Tibial nerve (tissue), 4 donors: ENCODE results near the gene ENPP4. TPM values are rescaled to one million over a fixed set of nuclear protein-coding genes. Genes with fewer than 3 reads are reported as not detected.
"Not testable (repeated sequence)": the region's sequence is repeated elsewhere in the genome, so short reads cannot be mapped to it uniquely, and the experiment has no call there.

Experiments used
- DNase-seq, 2 donors: peaks; one replicate each; pipeline ENCODE4 v3.0.0-alpha.2; 2019; ENCODE audit warnings: low spot score in 2 of 2
- H3K27ac ChIP-seq, 4 donors: fragments of 200-600 bp; sonication (generic) in 3 of 4; one replicate each; pipeline ENCODE4 v1.5.1; 2017 to 2019; ENCODE audit warnings: mild to moderate bottlenecking in 1 of 4
- H3K27me3 ChIP-seq, 2 donors: fragments of 200-600 bp; sonication (generic) in 1 of 2; one replicate each; pipeline versions ENCODE4 v1.5.1 to v1.6.0; 2017 to 2019
- H3K36me3 ChIP-seq, 3 donors: fragments of 200-600 bp; sonication (generic); one replicate each; pipeline ENCODE4 v1.5.1; 2018 to 2019
- H3K4me1 ChIP-seq, 4 donors: fragments of 200-600 bp; sonication (generic) in 3 of 4; one replicate each; pipeline ENCODE4 v1.5.1; 2017 to 2019
- H3K4me3 ChIP-seq, 4 donors: fragments of 200-600 bp; sonication (generic) in 3 of 4; one replicate each; pipeline ENCODE4 v1.5.1; 2017 to 2019; ENCODE audit warnings: mild to moderate bottlenecking in 1 of 4, moderate library complexity in 1 of 4
- H3K9me3 ChIP-seq, 4 donors: fragments of 200-600 bp; sonication (generic) in 3 of 4; one replicate each; pipeline ENCODE4 v1.5.1; 2017 to 2019
- EP300 ChIP-seq, 2 donors: sonication (generic); formaldehyde crosslinking; IDR thresholded peaks; one replicate each; pipeline ENCODE4 v1.6.1; 2017; ENCODE audit warnings: antibody characterized with exemption in 2 of 2, mild to moderate bottlenecking in 1 of 2
- POLR2A ChIP-seq, 2 donors: fragments of 450-650 bp; IDR thresholded peaks; one replicate each; pipeline ENCODE4 v1.6.1; 2017; ENCODE audit warnings: antibody characterized with exemption in 2 of 2, mild to moderate bottlenecking in 2 of 2, moderate library complexity in 2 of 2
- WGBS, 2 donors: methylation state at CpG; one replicate each; pipeline ENCODE4 v1.1.5; 2018; 5-methylcytosine and 5-hydroxymethylcytosine counted together
- total RNA-seq, 4 donors: library from RNA; depleted of rRNA; stranded (reverse); fragments of >200 nt; gene quantifications; one replicate each; pipeline ENCODE4 v1.1.0, GENCODE V29; 2016
- TF ChIP-seq, protein P1 (sequence below), 5 experiments: fragments of 200-600 bp in 3 of 5; fragments of 450-650 bp in 2 of 5; sonication (generic) in 3 of 5; IDR thresholded peaks; one replicate each; pipeline ENCODE4 v1.5.1; 2016 to 2019; ENCODE audit warnings: antibody characterized with exemption in 5 of 5, mild to moderate bottlenecking in 3 of 5, moderate library complexity in 2 of 5

The ENPP4 gene, protein sequence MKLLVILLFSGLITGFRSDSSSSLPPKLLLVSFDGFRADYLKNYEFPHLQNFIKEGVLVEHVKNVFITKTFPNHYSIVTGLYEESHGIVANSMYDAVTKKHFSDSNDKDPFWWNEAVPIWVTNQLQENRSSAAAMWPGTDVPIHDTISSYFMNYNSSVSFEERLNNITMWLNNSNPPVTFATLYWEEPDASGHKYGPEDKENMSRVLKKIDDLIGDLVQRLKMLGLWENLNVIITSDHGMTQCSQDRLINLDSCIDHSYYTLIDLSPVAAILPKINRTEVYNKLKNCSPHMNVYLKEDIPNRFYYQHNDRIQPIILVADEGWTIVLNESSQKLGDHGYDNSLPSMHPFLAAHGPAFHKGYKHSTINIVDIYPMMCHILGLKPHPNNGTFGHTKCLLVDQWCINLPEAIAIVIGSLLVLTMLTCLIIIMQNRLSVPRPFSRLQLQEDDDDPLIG
- total RNA-seq = 10 to 100 TPM; 13.8 to 22.0 (median 18.9) TPM

DNA sequence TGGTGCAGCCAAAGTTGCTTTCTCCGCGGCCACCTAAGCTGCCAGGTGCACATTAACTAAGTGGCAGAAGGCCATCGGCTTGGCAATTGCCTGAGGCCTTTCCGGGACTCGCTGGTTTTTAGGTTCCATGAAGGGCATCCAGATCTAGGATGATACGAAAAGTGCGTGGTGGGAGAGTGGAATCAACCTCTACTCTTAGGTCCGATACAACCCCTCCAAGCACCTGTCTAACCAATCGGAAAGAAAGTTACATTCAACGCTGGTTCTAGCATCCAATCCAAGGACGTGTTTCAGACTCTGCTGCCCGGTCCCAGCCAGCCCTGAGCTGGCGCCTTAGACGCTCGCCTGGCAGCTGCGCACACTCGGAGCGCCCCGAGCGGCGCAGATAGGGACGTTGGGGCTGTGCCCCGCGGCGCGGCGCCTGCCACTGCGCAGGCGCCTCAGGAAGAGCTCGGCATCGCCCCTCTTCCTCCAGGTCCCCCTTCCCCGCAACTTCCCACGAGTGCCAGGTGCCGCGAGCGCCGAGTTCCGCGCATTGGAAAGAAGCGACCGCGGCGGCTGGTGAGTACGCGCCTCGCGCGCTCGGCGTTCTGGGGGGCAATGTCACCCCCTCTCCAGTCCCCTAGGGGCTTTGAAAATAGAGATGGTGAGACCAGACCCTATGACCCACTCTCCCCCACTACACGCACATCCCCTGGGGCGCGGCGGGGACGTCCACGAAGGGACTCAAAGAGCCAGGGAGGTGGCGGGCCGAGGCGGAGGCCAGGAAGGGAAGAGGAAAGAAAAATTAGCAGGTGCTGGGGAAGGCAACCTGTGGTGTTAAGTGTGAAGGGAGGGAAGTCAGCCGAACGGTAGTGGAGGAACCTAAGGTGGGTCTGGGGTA lies at the start of gene ENPP4:
Gene ENPP4, plus strand, starts transcription at position 361 of the 883 bp plus-strand sequence. CDS start 9,595 bp downstream, outside the sequence.
- peak within 1 kb of the TSS; percentile 77 to 87 (median 84) for H3K4me3 ChIP-seq
- peak within 1 kb of the TSS; percentile 80 to 89 (median 87) for H3K27ac ChIP-seq
- no peaks in the 10 kb centered on the region for H3K9me3 ChIP-seq
- peak; percentile 33 to 85 for TF ChIP-seq EP300 (IDR thresholded peaks at IDR 0.05)
- TF ChIP-seq, protein P1, sequence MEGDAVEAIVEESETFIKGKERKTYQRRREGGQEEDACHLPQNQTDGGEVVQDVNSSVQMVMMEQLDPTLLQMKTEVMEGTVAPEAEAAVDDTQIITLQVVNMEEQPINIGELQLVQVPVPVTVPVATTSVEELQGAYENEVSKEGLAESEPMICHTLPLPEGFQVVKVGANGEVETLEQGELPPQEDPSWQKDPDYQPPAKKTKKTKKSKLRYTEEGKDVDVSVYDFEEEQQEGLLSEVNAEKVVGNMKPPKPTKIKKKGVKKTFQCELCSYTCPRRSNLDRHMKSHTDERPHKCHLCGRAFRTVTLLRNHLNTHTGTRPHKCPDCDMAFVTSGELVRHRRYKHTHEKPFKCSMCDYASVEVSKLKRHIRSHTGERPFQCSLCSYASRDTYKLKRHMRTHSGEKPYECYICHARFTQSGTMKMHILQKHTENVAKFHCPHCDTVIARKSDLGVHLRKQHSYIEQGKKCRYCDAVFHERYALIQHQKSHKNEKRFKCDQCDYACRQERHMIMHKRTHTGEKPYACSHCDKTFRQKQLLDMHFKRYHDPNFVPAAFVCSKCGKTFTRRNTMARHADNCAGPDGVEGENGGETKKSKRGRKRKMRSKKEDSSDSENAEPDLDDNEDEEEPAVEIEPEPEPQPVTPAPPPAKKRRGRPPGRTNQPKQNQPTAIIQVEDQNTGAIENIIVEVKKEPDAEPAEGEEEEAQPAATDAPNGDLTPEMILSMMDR (IDR thresholded peaks at IDR 0.05) = peak in 4 of 5 experiments; percentile 6 to 38 (median 10)
- TF ChIP-seq POLR2A (IDR thresholded peaks at IDR 0.05) = peak; percentile 77 to 83
- no peaks in the 10 kb centered on the region for H3K27me3 ChIP-seq
- peak; percentile 72 to 87 for DNase-seq
- peaks cover 0 to 24% (median 0%) of the 10 kb centered on the region in 4 donors for H3K4me1 ChIP-seq
- 1 to 2% methylated on average over 41 to 44 of the region's 61 CpGs for WGBS, 2 donors
- no peaks in the 10 kb centered on the region for H3K36me3 ChIP-seq

DNA sequence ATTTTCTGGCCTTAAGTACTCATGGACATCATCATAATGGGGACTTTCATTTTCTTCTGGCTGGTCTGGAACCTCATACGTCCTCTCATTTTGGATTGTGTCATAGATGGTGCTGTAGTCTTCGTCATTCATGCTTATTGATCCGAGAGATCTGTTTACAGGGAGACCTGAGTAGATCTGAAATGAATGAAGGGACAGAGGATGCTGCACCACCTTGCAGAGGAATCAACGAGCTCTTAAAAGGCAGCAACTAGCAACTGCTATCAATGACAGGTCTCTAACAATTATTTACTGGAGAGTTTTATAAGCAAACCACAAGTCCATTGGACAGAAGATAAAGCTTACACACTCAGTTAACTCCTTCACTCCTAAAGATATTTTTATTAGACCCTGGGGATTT lies 49.7 kb upstream of the ENPP4 start:
- DNase-seq = no peak
- H3K27me3 ChIP-seq = no peaks in the 10 kb centered on the region
- H3K27ac ChIP-seq = peak overlapping the region in 1 of 4 donors; percentile 12
- no peaks in the 10 kb centered on the region for H3K9me3 ChIP-seq
- TF ChIP-seq, protein P1 (IDR thresholded peaks at IDR 0.05) = no peak
- TF ChIP-seq POLR2A (IDR thresholded peaks at IDR 0.05) (no peak), EP300 (IDR thresholded peaks at IDR 0.05) (no peak)
- H3K36me3 ChIP-seq = no peaks in the 10 kb centered on the region
- no peak overlapping the region for H3K4me3 ChIP-seq
- no peaks in the 10 kb centered on the region for H3K4me1 ChIP-seq
- whole genome bisulfite sequencing, 2 donors = 82% methylated on average over 4 of the region's 4 CpGs

DNA sequence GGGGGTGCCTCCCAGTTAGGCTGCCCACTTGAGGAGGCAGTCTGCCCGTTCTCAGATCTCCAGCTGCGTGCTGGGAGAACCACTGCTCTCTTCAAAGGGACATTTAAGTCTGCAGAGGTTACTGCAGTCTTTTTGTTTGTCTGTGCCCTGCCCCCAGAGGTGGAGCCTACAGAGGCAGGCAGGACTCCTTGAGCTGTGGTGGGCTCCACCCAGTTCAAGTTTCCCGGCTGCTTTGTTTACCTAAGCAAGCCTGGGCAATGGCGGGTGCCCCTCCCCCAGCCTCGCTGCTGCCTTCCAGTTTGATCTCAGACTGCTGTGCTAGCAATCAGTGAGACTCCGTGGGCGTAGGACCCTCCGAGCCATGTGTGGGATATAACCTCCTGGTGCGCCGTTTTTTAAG lies 44.1 kb upstream of the ENPP4 start:
- not testable (repeated sequence) for H3K9me3 ChIP-seq, H3K4me1 ChIP-seq, H3K4me3 ChIP-seq, H3K27me3 ChIP-seq, DNase-seq, H3K36me3 ChIP-seq, H3K27ac ChIP-seq
- WGBS, 2 donors = 87 to 89% methylated on average over 10 of the region's 10 CpGs

DNA sequence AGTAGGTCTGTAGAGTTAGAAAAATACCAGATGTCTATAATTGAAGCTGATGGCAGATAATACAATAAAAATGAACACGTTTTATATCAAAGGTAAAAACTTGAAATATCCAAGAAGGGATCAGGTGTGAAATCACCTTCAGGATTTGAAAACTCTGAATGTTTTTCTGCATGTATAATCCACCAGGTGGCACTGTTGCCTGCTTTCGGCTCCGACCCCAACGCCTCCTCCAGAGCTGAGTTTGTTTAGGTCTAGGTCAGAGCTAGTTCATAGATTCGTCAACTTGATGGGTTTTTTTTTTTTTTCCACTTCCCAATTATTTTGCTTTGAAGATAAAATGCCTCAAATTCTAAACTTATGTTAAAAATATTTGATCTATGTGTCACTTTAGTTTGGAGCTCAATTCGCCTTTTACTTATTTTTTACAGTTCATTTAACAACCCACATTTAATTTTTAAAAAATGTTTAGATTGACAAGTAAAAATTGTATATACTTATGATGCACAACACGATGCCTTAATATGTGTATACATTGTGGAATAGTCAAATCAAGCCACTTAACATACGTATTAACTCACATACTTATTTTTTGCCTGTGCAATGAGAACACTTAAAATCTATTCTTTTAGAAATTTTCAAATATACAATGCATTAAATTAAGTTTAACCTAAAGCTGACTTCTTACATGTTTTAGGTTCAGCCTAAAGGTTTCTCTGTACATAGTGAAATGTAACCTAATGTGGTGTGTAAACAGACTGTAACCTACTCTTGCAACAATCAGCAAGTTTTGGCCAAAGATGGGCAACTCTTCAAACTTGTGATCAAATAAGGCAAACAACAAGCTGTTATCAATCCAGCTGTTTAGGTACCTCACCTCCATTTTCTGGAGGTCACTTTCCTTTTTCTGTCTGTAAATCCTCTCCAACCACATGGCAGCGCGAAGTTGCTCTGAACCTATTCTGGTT lies 39.4 kb upstream of the ENPP4 start:
- no peaks in the 10 kb centered on the region for H3K4me1 ChIP-seq
- no peak overlapping the region for H3K27ac ChIP-seq
- H3K27me3 ChIP-seq = no peaks in the 10 kb centered on the region
- 38 to 40% methylated on average over 10 of the region's 10 CpGs for WGBS, 2 donors
- peaks cover 0 to 13% (median 2%) of the 10 kb centered on the region in 4 donors for H3K9me3 ChIP-seq
- H3K36me3 ChIP-seq = no peaks in the 10 kb centered on the region
- no peak for TF ChIP-seq EP300 (IDR thresholded peaks at IDR 0.05)
- TF ChIP-seq, protein P1 (IDR thresholded peaks at IDR 0.05) = peak; percentile 53 to 73 (median 70)
- H3K4me3 ChIP-seq = no peak overlapping the region
- peak; percentile 30 to 44 for DNase-seq

DNA sequence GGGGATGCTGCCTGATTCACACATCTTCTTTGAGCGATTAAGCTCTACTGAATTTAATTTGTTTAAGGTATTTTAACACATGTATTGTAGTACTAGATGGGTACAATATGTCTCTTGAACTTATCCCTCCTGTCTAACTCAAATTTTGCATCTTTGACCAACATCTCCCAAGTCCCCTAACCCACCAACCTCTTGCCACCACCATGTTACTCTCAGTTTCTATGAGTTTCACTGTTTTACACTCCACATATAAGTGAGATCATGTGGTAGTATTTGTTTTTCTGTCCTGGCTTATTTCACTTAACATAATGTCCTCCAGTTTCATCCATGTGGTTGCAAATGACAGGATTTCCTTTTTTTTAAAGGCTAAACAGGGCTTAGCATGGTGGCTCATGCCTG lies 38.7 kb upstream of the ENPP4 start:
- peaks cover 0 to 19% (median 2%) of the 10 kb centered on the region in 4 donors for H3K9me3 ChIP-seq
- H3K4me1 ChIP-seq = no peaks in the 10 kb centered on the region
- H3K27me3 ChIP-seq = no peaks in the 10 kb centered on the region
- H3K27ac ChIP-seq = no peak overlapping the region
- H3K4me3 ChIP-seq = no peak overlapping the region
- 95 to 100% methylated on average over 1 of the region's 1 CpG for WGBS, 2 donors
- DNase-seq = no peak
- TF ChIP-seq EP300 (IDR thresholded peaks at IDR 0.05) = no peak
- no peak for TF ChIP-seq POLR2A (IDR thresholded peaks at IDR 0.05)
- TF ChIP-seq, protein P1 (IDR thresholded peaks at IDR 0.05) = no peak
- no peaks in the 10 kb centered on the region for H3K36me3 ChIP-seq
